Caco-2 (cell line): Measurements from ENCODE around the gene IL6ST. TPM values are rescaled to one million over a fixed set of nuclear protein-coding genes. Genes with fewer than 3 reads are reported as not detected.

Source experiments
- BruUV-seq: library from RNA; stranded (reverse); fragments of 400-500 nt; replicated peaks from 2 replicates; lab custom pipeline; 2021; lab: Mats Ljungman, UMichigan
- CTCF ChIA-PET: fragments of 300-600 bp; sonication (Branson Sonifier 250); formaldehyde crosslinking; loops from one replicate; lab custom pipeline; 2022; ENCODE audit warnings: antibody characterized with exemption; lab: Charles Lee
- POLR2A ChIA-PET: fragments of 300-600 bp; sonication (Branson Sonifier 250); formaldehyde crosslinking; loops from one replicate; lab custom pipeline; 2022; ENCODE audit warnings: antibody characterized with exemption; lab: Charles Lee
- DNase-seq, 2 experiments: peaks; one replicate each; pipeline versions ENCODE4 v3.0.0 to v3.0.0-alpha.2; 2020 to 2022
- H3K27me3 ChIP-seq: replicated peaks from 2 replicates; pipeline ENCODE4 v1.6.0; 2011; ENCODE audit warnings: low read length; ENCODE audit not compliant: control insufficient read depth, insufficient read depth
- H3K36me3 ChIP-seq: 2 replicates; pipeline ENCODE4 v1.5.1; 2011; ENCODE audit warnings: low read length; ENCODE audit not compliant: control insufficient read depth, insufficient read depth
- H3K4me1 ChIP-seq: fragments of 250-450 bp; sonication (Bioruptor Pico); 2 replicates; pipeline ENCODE4 v1.5.1; 2020; ENCODE audit warnings: mild to moderate bottlenecking
- H3K4me3 ChIP-seq: 2 replicates; pipeline ENCODE4 v1.5.1; 2011; ENCODE audit warnings: low read depth, mild to moderate bottlenecking, control low read depth, low read length
- H3K9me3 ChIP-seq: fragments of 250-450 bp; sonication (Bioruptor Pico); 2 replicates; pipeline ENCODE4 v1.5.1; 2020; ENCODE audit warnings: mild to moderate bottlenecking, moderate library complexity
- H3K27ac Mint-ChIP-seq: one replicate; pipeline ENCODE4 v1.8.0; 2022; ENCODE audit warnings: mixed read lengths; ENCODE audit not compliant: unreplicated experiment
- H3K27me3 Mint-ChIP-seq: one replicate; pipeline ENCODE4 v1.8.0; 2022; ENCODE audit warnings: mixed read lengths; ENCODE audit not compliant: insufficient read depth, unreplicated experiment
- H3K36me3 Mint-ChIP-seq: one replicate; pipeline ENCODE4 v1.8.0; 2022; ENCODE audit warnings: mild to moderate bottlenecking, mixed read lengths; ENCODE audit not compliant: insufficient read depth, unreplicated experiment
- H3K4me1 Mint-ChIP-seq: one replicate; pipeline ENCODE4 v1.8.0; 2022; ENCODE audit warnings: low read depth, mixed read lengths; ENCODE audit not compliant: unreplicated experiment
- H3K4me3 Mint-ChIP-seq: one replicate; pipeline ENCODE4 v1.8.0; 2022; ENCODE audit warnings: mild to moderate bottlenecking, moderate library complexity, mixed read lengths; ENCODE audit not compliant: unreplicated experiment
- H3K9me3 Mint-ChIP-seq: one replicate; pipeline ENCODE4 v1.8.0; 2022; ENCODE audit warnings: mixed read lengths; ENCODE audit not compliant: unreplicated experiment
- intact Hi-C: fragments of 100-400 bp; cut with micrococcal nuclease; formaldehyde crosslinking; loops from one replicate; pipeline ENCODE4 v1.10.0; 2022; ENCODE audit not compliant: unreplicated experiment
- total RNA-seq: library from RNA; stranded (reverse); gene quantifications from 2 replicates; pipeline ENCODE4 v1.2.3, GENCODE V29; 2022
- TF ChIP-seq, protein P1 (sequence below), 2 experiments: fragments of 200-600 bp in 1 of 2; IDR thresholded peaks; 1 replicate in 1 of 2; 2 replicates in 1 of 2; pipeline versions ENCODE4 v1.5.1 to v1.8.0; 2011 to 2022; ENCODE audit warnings: antibody characterized with exemption in 1 of 2, control low read depth in 1 of 2, inconsistent platforms in 1 of 2, low read depth in 1 of 2, low read length in 1 of 2, mild to moderate bottlenecking in 1 of 2, moderate library complexity in 1 of 2; ENCODE audit not compliant: insufficient read depth in 1 of 2, severe bottlenecking in 1 of 2, unreplicated experiment in 1 of 2

Gene IL6ST
- total RNA-seq, 1 experiment from 2014 or later = 278 TPM

DNA sequence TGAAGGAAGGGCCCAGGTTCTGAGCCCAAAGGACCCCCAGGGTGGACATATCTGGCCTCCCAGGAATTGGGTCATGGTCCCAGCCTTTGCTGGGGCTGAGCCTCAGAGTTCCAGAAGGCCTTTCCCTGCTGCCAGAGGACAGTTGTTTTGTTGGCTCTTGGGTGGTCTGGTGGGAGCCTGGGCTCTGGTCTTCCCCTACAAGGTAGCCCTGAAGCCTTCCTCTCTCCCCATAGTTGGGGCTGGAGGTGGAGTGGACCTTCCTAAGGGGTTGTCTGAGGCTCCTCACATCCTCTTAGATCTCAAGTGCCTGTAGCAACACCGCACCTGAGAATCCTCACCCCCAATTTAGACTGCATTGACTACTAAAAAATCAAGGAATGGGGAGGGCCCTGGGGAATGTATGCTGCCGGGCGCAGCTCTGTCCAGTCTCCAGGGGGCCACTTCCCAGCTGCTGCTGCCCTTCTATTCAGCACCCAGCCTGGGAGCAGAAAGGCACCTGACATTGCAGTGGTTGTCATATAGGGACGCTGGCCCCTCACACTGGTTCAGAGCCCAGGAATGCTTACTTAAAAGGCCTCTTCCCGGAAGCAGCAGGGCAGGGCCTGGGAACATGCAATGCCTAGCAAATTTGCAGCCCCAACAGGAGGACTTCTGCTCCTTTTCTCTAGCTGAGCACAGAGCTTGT lies 77.2 kb downstream of the IL6ST start:
- peaks cover 47% of the 10 kb centered on the region for H3K4me1 Mint-ChIP-seq
- no peak overlapping the region for H3K4me3 Mint-ChIP-seq
- no peaks in the 10 kb centered on the region for H3K36me3 Mint-ChIP-seq
- no TSS peak for BruUV-seq
- H3K27me3 Mint-ChIP-seq = no peaks in the 10 kb centered on the region
- Histone ChIP-seq H3K9me3 (no peaks in the 10 kb centered on the region), H3K4me1 (peaks cover 67% of the 10 kb centered on the region), H3K27me3 (no peaks in the 10 kb centered on the region), H3K4me3 (no peak overlapping the region), H3K36me3 (no peaks in the 10 kb centered on the region)
- ChIA-PET POLR2A (interaction anchor here (0.7 kb wide), 1 partner anchor 13 kb away, joined by 3 read pairs; no protein-coding TSS in a partner anchor), CTCF (interaction anchor here (1.3 kb wide), 1 partner anchor 19 kb away, joined by 3 read pairs; no protein-coding TSS in a partner anchor)
- peak overlapping the region; percentile 84 for H3K27ac Mint-ChIP-seq
- H3K9me3 Mint-ChIP-seq = no peaks in the 10 kb centered on the region
- intact Hi-C loops = no loop called here
- TF ChIP-seq, protein P1, sequence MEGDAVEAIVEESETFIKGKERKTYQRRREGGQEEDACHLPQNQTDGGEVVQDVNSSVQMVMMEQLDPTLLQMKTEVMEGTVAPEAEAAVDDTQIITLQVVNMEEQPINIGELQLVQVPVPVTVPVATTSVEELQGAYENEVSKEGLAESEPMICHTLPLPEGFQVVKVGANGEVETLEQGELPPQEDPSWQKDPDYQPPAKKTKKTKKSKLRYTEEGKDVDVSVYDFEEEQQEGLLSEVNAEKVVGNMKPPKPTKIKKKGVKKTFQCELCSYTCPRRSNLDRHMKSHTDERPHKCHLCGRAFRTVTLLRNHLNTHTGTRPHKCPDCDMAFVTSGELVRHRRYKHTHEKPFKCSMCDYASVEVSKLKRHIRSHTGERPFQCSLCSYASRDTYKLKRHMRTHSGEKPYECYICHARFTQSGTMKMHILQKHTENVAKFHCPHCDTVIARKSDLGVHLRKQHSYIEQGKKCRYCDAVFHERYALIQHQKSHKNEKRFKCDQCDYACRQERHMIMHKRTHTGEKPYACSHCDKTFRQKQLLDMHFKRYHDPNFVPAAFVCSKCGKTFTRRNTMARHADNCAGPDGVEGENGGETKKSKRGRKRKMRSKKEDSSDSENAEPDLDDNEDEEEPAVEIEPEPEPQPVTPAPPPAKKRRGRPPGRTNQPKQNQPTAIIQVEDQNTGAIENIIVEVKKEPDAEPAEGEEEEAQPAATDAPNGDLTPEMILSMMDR (IDR thresholded peaks at IDR 0.05; ENCODE audit: insufficient read depth in 1 of 2, low read depth in 1 of 2, low read length in 1 of 2, severe bottlenecking in 1 of 2, unreplicated experiment in 1 of 2) = no peak
- no peak for DNase-seq

DNA sequence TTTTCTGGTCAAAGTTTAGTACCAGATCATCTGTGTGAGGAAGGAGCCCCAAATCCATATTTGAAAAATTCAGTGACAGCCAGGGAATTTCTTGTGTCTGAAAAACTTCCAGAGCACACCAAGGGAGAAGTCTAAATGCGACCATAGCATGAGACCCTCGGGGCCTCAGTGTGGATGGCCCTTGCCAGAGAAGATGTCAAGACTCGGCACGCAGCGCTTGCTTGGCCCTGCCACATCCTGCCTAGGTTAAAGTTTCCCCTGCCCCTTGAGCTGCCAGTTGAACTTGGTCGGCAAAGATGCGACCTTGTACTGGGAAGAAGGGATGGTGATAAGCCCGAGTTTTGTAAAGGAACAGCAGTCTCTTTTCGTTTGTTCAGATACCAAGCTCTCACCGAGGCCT lies 77.8 kb downstream of the IL6ST start:
- no peak overlapping the region for H3K27ac Mint-ChIP-seq
- TF ChIP-seq, protein P1 (IDR thresholded peaks at IDR 0.05; ENCODE audit: insufficient read depth in 1 of 2, low read depth in 1 of 2, low read length in 1 of 2, severe bottlenecking in 1 of 2, unreplicated experiment in 1 of 2) = no peak
- H3K4me1 ChIP-seq = peaks cover 63% of the 10 kb centered on the region
- no peaks in the 10 kb centered on the region for H3K27me3 ChIP-seq
- H3K9me3 Mint-ChIP-seq = no peaks in the 10 kb centered on the region
- H3K36me3 Mint-ChIP-seq = no peaks in the 10 kb centered on the region
- H3K27me3 Mint-ChIP-seq = no peaks in the 10 kb centered on the region
- BruUV-seq = no TSS peak
- no peaks in the 10 kb centered on the region for H3K36me3 ChIP-seq
- DNase-seq = no peak
- H3K4me1 Mint-ChIP-seq = peaks cover 52% of the 10 kb centered on the region
- ChIA-PET POLR2A (no interaction called here), CTCF (interaction anchor here (1.3 kb wide), 1 partner anchor 19 kb away, joined by 3 read pairs; no protein-coding TSS in a partner anchor)
- H3K9me3 ChIP-seq = no peaks in the 10 kb centered on the region
- H3K4me3 ChIP-seq = no peak overlapping the region
- H3K4me3 Mint-ChIP-seq = no peak overlapping the region
- intact Hi-C loops = no loop called here

DNA sequence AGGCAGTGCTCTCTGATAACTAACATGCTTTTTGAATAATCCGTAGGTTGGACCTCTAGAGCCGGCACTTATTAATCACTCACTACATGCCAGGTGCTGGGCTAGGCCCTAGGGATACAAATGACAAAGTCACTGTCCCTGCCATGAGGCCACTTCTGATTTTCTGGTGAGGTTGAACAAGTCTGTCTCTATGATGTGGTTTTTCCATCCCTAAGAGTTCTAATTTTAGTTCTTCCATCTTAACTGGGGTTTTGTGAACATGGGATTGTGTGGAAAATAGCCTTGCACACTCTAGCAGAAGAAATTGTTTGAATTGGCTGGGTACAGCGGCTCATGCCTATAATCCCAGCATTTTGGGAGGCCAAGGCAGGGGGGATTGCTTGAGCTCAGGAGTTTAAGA lies 79.0 kb downstream of the IL6ST start:
- no peak overlapping the region for H3K4me3 Mint-ChIP-seq
- TF ChIP-seq, protein P1 (IDR thresholded peaks at IDR 0.05; ENCODE audit: insufficient read depth in 1 of 2, low read depth in 1 of 2, low read length in 1 of 2, severe bottlenecking in 1 of 2, unreplicated experiment in 1 of 2) = no peak
- Histone ChIP-seq H3K4me1 (peaks cover 55% of the 10 kb centered on the region), H3K4me3 (no peak overlapping the region), H3K9me3 (no peaks in the 10 kb centered on the region), H3K36me3 (no peaks in the 10 kb centered on the region), H3K27me3 (no peaks in the 10 kb centered on the region)
- peaks cover 46% of the 10 kb centered on the region for H3K4me1 Mint-ChIP-seq
- no peaks in the 10 kb centered on the region for H3K36me3 Mint-ChIP-seq
- no peak overlapping the region for H3K27ac Mint-ChIP-seq
- intact Hi-C loops = no loop called here
- BruUV-seq = no TSS peak
- POLR2A ChIA-PET = no interaction called here
- H3K27me3 Mint-ChIP-seq = no peaks in the 10 kb centered on the region
- DNase-seq = no peak
- CTCF ChIA-PET = interaction anchor here (1.3 kb wide), 1 partner anchor 20 kb away, joined by 3 read pairs; no protein-coding TSS in a partner anchor
- no peaks in the 10 kb centered on the region for H3K9me3 Mint-ChIP-seq
